ENCODE results near the gene HIVEP3. TPM values are rescaled to one million over a fixed set of nuclear protein-coding genes. Genes with fewer than 3 reads are reported as not detected.

HIVEP3 gene
- total RNA-seq, 1 donor from 2014 or later, result 8.9 TPM

DNA sequence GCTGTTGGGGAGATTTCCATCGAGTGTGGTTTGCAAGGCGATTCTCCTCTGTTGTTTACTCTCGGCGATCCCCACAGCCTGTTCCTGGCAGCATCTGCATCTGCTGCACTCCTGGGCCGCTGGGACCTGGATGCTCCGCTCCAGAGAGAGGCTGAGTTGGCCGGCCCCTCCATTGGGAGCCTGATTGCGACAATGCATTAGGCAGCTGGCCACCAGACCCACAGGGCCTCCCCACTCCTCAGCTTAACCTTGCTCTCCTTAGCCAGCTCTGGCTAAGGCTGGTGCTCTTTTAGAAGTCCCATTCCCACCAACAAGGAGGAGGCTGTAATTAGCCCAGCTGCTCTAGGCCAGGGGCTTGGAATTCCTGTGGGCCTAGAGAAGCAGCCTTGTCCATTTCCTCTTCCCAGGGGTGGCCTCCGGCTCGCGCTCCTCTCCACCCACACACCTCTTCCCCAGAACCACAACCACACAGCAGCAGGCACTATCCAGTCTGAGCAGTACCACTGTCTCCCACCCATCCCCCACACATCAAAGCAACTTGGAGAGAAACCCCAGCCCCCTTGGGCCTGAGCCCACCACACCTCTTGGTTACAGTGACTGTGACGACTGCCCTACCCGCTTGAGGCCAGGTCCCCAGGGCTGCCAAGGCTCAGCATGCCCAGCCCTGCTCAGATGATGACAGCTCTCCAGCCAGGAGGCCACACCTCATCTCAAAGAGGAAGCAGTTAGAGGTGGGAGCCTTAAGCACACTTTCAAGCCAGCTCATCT lies 240.4 kb downstream of the HIVEP3 start:
- Mint-ChIP-seq H3K36me3 (ENCODE audit: low read depth, unreplicated experiment) (no peaks in the 10 kb centered on the region), H3K27me3 (ENCODE audit: low read depth, unreplicated experiment) (peaks cover 20% of the 10 kb centered on the region), H3K4me3 (ENCODE audit: unreplicated experiment) (peak overlapping the region; percentile 66), H3K9me3 (ENCODE audit: unreplicated experiment) (no peaks in the 10 kb centered on the region), H3K4me1 (ENCODE audit: low read depth, unreplicated experiment) (peaks cover 33% of the 10 kb centered on the region), H3K27ac (ENCODE audit: unreplicated experiment) (peak overlapping the region; percentile 87)
- Histone ChIP-seq H3K4me2 (ENCODE audit: low read length) (peak overlapping the region; percentile 67), H3K9me3 (ENCODE audit: insufficient read depth, low read depth, low read length) (no peaks in the 10 kb centered on the region), H2AFZ (ENCODE audit: low read depth, low read length) (no peak overlapping the region), H3K4me3 (ENCODE audit: insufficient read depth, low read depth, low read length) (no peak overlapping the region), H3K9ac (ENCODE audit: low read length) (peak overlapping the region; percentile 7), H3K36me3 (ENCODE audit: insufficient read depth, low read length) (no peaks in the 10 kb centered on the region), H3K79me2 (ENCODE audit: insufficient read depth, low read length) (no peaks in the 10 kb centered on the region), H3K27me3 (ENCODE audit: insufficient read depth, low read length) (no peaks in the 10 kb centered on the region), H3K4me1 (ENCODE audit: insufficient read depth, low read length) (peaks cover 36% of the 10 kb centered on the region), H4K20me1 (ENCODE audit: insufficient read depth, low read length) (no peaks in the 10 kb centered on the region), H3K27ac (ENCODE audit: low read depth, low read length) (peak overlapping the region; percentile 49)
- DNase-seq (ENCODE audit: low read depth) (peak; percentile 92), FAIRE-seq (no peak)
- TF ChIP-seq EZH2 (IDR thresholded peaks at IDR 0.05; ENCODE audit: insufficient read depth, low read length), result no peak
- TF ChIP-seq, protein P1, sequence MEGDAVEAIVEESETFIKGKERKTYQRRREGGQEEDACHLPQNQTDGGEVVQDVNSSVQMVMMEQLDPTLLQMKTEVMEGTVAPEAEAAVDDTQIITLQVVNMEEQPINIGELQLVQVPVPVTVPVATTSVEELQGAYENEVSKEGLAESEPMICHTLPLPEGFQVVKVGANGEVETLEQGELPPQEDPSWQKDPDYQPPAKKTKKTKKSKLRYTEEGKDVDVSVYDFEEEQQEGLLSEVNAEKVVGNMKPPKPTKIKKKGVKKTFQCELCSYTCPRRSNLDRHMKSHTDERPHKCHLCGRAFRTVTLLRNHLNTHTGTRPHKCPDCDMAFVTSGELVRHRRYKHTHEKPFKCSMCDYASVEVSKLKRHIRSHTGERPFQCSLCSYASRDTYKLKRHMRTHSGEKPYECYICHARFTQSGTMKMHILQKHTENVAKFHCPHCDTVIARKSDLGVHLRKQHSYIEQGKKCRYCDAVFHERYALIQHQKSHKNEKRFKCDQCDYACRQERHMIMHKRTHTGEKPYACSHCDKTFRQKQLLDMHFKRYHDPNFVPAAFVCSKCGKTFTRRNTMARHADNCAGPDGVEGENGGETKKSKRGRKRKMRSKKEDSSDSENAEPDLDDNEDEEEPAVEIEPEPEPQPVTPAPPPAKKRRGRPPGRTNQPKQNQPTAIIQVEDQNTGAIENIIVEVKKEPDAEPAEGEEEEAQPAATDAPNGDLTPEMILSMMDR (IDR thresholded peaks at IDR 0.05; ENCODE audit: insufficient read depth, low read depth, low read length), result no peak

DNA sequence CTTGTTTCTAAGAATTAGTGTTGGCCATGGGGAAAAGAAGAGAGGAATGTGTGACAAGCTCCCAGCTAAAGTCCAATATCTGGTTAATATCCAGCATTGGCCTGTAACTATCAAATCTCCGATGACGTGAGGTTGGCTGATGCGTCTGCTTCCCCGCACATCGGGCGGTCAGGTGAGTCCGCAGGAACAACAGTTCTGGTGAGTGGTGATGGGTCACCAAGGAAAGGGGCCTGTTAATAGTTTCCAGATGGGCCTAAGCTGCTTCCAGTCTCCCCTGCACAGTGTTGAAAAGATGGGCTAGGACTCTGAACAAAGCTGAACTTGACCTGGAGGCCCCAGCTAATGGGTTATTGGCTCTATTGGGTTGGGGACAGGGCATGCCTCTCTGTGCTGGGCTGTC lies 241.1 kb downstream of the HIVEP3 start:
- H3K4me3 Mint-ChIP-seq (ENCODE audit: unreplicated experiment), result peak overlapping the region; percentile 27

More for the DNA sequence above, 241.1 kb downstream of the HIVEP3 start:
- Histone ChIP-seq H4K20me1 (ENCODE audit: insufficient read depth, low read length) (no peaks in the 10 kb centered on the region), H3K9ac (ENCODE audit: low read length) (peak overlapping the region; percentile 1), H2AFZ (ENCODE audit: low read depth, low read length) (no peak overlapping the region), H3K9me3 (ENCODE audit: insufficient read depth, low read depth, low read length) (no peaks in the 10 kb centered on the region), H3K36me3 (ENCODE audit: insufficient read depth, low read length) (no peaks in the 10 kb centered on the region), H3K27ac (ENCODE audit: low read depth, low read length) (peak overlapping the region; percentile 49), H3K4me3 (ENCODE audit: insufficient read depth, low read depth, low read length) (no peak overlapping the region), H3K4me1 (ENCODE audit: insufficient read depth, low read length) (peaks cover 41% of the 10 kb centered on the region), H3K27me3 (ENCODE audit: insufficient read depth, low read length) (no peaks in the 10 kb centered on the region), H3K79me2 (ENCODE audit: insufficient read depth, low read length) (no peaks in the 10 kb centered on the region), H3K4me2 (ENCODE audit: low read length) (peak overlapping the region; percentile 67)
- TF ChIP-seq EZH2 (IDR thresholded peaks at IDR 0.05; ENCODE audit: insufficient read depth, low read length), result no peak
- TF ChIP-seq, protein P1 (IDR thresholded peaks at IDR 0.05; ENCODE audit: insufficient read depth, low read depth, low read length), result no peak
- Mint-ChIP-seq H3K4me1 (ENCODE audit: low read depth, unreplicated experiment) (peaks cover 37% of the 10 kb centered on the region), H3K27me3 (ENCODE audit: low read depth, unreplicated experiment) (peaks cover 20% of the 10 kb centered on the region), H3K36me3 (ENCODE audit: low read depth, unreplicated experiment) (no peaks in the 10 kb centered on the region), H3K9me3 (ENCODE audit: unreplicated experiment) (no peaks in the 10 kb centered on the region), H3K27ac (ENCODE audit: unreplicated experiment) (peak overlapping the region; percentile 87)
- no peak for DNase-seq (ENCODE audit: low read depth)
- FAIRE-seq, result no peak

Measured in astrocyte (in vitro differentiated cells and primary cell).